GM18505 (cell line): ENCODE data around the gene GPR63.

Experiments
- ATAC-seq: cut with Tn5 transposase; IDR thresholded peaks from one replicate; pipeline ENCODE4 v1.9.1; 2021; ENCODE audit not compliant: unreplicated experiment
- POLR2A ChIP-seq: IDR thresholded peaks from 4 replicates; pipeline ENCODE4 v1.6.1; 2011; ENCODE audit warnings: borderline replicate concordance; ENCODE audit not compliant: insufficient read depth, insufficient read length; ENCODE audit errors: extremely low read depth

Gene GPR63

GRCh38 chr6:96794980-96795379 is 42.3 kb downstream of the GPR63 start:
- no peak for TF ChIP-seq POLR2A
- ATAC-seq = peak; percentile 27

GRCh38 chr6:96792561-96793190 is 44.6 kb downstream of the GPR63 start:
- TF ChIP-seq POLR2A = no peak
- no peak for ATAC-seq

DNA sequence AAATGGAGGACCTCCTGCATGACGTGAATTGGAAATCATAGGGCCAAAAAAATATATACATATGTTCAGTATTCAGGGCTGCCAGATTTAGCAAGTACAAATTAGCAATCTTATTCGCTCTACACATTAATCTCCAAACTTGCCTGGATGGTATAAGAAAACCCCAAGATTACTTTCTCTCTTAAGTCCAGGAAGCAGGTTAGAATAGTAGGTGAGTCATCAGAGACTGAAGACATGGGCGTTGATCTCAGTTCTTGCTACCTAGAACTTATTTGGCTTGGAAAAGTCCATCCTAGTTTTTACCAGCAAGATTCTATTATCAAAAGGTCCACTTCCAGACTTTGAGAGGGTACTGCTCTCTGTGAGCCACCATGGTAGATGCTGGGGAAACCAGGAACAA is 47.4 kb downstream of the GPR63 start:
- ATAC-seq = no peak
- TF ChIP-seq POLR2A = no peak

DNA sequence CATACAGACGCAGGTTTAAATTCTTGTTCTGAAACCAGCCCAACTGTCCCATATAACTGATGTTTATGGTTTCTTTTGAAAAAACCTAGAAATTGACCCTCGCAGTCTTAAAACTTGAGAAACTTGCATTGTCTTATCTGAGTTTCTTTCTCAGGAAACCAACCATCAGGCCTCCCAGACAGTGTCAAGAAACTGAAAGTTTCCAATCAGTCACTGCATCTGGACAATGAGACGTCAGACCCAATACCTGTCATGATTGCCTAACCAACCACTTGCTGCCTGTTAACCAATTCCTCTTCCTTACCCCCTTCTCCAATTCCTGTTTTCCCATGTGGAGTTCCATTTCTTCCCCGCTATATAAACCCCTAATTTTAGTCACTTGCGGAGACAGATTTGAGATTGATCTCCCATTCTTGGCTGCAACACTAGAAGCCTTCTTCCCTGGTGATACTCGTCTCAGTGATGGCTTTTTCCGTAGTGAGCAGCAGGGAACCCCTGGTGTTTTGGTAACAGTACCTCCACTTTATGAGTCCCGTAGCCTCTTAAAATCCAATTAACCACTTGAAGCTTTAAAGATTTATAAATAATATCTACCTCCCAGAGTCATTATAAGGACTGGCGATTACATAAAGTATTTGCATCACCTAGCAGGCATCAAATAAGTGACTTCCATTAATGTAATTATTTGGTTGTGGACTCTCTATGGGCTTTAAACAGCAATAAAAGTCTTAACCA is 49.3 kb downstream of the GPR63 start:
- TF ChIP-seq POLR2A = no peak
- no peak for ATAC-seq

GRCh38 chr6:96786336-96786735 is 50.9 kb downstream of the GPR63 start:
- no peak for TF ChIP-seq POLR2A
- ATAC-seq = no peak

- no peak for TF ChIP-seq POLR2A
- no peak for ATAC-seq
Measured at GRCh38 chr6:96784650-96785049, 52.6 kb downstream of the GPR63 start.

DNA sequence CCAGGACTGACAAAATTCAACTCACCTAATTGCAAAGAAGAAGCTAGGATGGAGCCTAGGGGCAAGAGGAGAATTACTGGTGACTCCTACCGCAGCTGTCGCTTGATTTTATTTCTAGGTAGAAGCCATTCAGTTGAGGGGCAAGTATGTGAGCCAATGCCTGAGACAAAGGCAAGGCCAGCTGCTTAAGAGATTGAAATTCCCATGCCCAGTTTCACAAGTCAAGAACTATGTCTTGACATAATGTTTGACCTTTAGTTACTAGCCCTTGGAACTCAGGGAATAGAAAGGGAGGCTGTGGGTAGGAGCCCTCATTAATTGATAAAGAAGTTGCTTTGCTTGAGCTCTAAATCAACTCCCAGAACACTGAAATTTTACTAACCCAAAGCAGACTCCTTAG is 54.0 kb downstream of the GPR63 start:
- no peak for TF ChIP-seq POLR2A
- no peak for ATAC-seq

- TF ChIP-seq POLR2A = no peak
- ATAC-seq = no peak
Measured at GRCh38 chr6:96781557-96781956, 55.7 kb downstream of the GPR63 start.

DNA sequence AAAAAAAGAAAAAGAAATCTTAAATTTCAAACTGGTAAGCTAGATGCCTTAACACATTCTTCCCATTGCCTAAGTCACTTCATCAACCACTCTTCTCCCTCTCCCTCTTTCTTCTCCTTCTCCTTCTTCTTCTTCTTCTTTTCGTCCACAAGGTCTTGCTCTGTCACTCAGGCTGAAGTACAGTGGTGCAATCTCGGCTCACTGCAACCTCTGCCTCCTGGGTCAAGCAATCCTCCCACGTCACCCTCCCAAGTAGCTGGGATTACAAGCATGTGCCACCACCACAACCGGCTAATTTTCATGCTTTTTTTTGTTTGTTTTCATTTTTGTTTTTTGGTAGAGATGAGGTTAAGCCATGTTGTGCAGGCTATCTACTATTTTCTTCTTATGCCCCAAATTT is 60.2 kb downstream of the GPR63 start:
- ATAC-seq = no peak
- TF ChIP-seq POLR2A = no peak

DNA sequence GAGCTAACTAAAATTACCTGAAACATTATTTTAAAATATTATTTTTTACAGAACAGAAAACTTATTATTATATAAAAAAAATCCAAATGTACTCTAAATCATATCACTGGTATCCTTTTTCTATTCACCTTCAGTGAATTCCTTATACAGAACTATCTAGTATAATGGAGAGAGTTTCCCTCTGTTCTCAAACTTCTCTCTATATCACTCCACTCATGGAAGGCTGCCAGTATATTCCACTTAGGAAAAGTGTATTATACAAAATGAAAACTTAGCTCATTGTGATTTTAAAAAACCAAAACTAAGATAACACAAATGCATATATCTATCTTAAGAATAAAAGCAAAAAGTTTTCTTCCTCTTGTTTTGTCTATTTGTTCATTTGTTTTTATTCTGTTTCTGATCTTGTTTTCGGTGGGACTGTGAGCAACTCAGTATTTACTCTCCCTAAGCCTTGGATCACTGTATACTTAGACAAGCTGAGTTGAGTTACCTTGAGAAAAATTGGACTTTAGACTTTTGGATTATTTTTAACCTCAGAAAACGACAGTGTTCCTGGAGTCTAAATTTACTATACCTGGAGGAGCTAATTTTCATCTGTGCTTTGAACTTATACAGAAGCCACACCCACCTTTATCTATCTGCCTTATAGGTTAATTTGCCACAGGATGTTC is 61.4 kb downstream of the GPR63 start:
- TF ChIP-seq POLR2A = no peak
- ATAC-seq = no peak

GRCh38 chr6:96766769-96767168 is 70.5 kb downstream of the GPR63 start:
- no peak for TF ChIP-seq POLR2A
- no peak for ATAC-seq

- ATAC-seq = no peak
- TF ChIP-seq POLR2A = no peak
Measured at GRCh38 chr6:96762599-96762998, 74.7 kb downstream of the GPR63 start.

DNA sequence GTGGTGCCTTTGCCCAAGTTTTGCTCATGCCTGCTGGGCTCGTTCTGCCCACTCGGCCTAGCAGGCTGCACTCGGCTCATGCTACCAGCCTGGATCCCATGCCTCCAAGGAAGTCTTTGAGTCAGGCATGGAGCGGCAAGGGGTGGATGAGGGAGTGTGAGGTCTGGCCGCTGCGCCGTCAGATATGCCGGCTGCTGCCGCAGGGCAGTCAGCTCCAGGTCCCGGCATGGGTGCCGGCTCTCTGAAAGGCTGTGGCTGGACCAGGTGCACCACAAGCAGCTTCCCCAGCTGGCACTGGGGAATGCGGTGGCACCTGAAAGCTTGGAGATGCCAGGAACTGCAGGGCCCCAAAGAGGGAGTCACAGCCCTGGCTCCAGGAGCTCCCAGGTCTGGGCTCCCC is 75.5 kb downstream of the GPR63 start:
- TF ChIP-seq POLR2A = no peak
- ATAC-seq = no peak

DNA sequence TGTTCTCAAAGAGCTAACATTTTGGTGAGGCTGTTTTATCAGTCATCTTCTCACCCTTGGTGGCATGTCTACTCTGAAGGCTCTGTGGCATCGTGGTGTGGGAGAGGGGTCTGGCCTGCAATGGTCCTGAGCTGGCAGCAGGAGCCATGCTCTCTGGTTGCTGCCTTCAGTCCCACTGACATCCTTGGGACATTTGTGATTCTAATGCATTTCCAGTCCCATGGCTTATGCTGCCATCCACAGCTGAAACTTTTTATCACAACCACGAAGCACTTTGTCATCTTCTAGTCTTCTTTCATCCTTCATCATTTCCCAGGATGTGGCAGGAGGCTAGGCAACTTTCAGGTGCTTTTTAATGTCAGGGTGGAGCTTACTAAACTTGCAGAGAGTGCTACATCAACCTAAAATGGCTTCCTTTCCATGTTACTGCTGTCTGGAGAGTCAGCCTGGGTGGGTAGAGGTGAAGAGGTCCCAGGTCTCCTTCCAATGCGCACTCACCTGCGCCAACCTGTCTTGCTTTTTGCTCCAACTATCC is 77.1 kb downstream of the GPR63 start:
- ATAC-seq = no peak
- no peak for TF ChIP-seq POLR2A
